NT2/D1 (cell line): ENCODE results near the gene TMEM50A.
"Not testable (repeated sequence)": the region's sequence is repeated elsewhere in the genome, so short reads cannot be mapped to it uniquely, and the experiment has no call there.

Source experiments
- DNase-seq: peaks from one replicate; pipeline ENCODE4 v3.0.0-alpha.2; 2011; ENCODE audit warnings: low read depth, low spot score
- H3K27me3 ChIP-seq: 2 replicates; pipeline ENCODE4 v1.6.0; 2011; ENCODE audit warnings: mild to moderate bottlenecking; ENCODE audit not compliant: insufficient read length, insufficient read depth
- H3K36me3 ChIP-seq: 2 replicates; pipeline ENCODE4 v1.6.1; 2011; ENCODE audit warnings: mild to moderate bottlenecking, low read length, mixed read lengths; ENCODE audit not compliant: insufficient read depth, insufficient read length
- H3K4me1 ChIP-seq: 2 replicates; pipeline ENCODE4 v1.5.1; 2011; ENCODE audit not compliant: insufficient read depth, insufficient read length
- H3K4me3 ChIP-seq: 2 replicates; pipeline ENCODE4 v1.5.1; 2011; ENCODE audit warnings: low read depth; ENCODE audit not compliant: insufficient read length
- H3K9ac ChIP-seq: 2 replicates; pipeline ENCODE4 v1.6.0; 2011; ENCODE audit warnings: low read depth; ENCODE audit not compliant: insufficient read length
- H3K9me3 ChIP-seq: 2 replicates; pipeline ENCODE4 v1.5.1; 2011; ENCODE audit warnings: mild to moderate bottlenecking, low read length; ENCODE audit not compliant: insufficient read depth
- SUZ12 ChIP-seq: IDR thresholded peaks from 2 replicates; pipeline ENCODE4 v1.6.1; 2011; ENCODE audit not compliant: insufficient read length, insufficient read depth; ENCODE audit errors: extremely low read depth
- YY1 ChIP-seq: IDR thresholded peaks from 2 replicates; pipeline ENCODE4 v1.6.1; 2011; ENCODE audit not compliant: insufficient read length, insufficient read depth
- ZNF274 ChIP-seq: IDR thresholded peaks from 2 replicates; pipeline ENCODE4 v1.6.1; 2011; ENCODE audit warnings: mild to moderate bottlenecking, low read depth, low read length

The TMEM50A gene

GRCh38 chr1:25338188-25338981 is at the start of gene TMEM50A:
TMEM50A (plus strand) TSS chr1:25338334; CDS start chr1:25340487, 2,153 bp downstream.
- DNase-seq, result peak; percentile 86
- no peaks in the 10 kb centered on the region for H3K27me3 ChIP-seq
- peak within 1 kb of the TSS; percentile 91 for H3K4me3 ChIP-seq
- H3K36me3 ChIP-seq, result peaks cover 26% of the 10 kb centered on the region
- no peaks in the 10 kb centered on the region for H3K4me1 ChIP-seq
- H3K9me3 ChIP-seq, result no peaks in the 10 kb centered on the region
- TF ChIP-seq YY1 (no peak), SUZ12 (no peak), ZNF274 (no peak)
- H3K9ac ChIP-seq, result peak within 1 kb of the TSS; percentile 98

- not testable (repeated sequence) for H3K4me3 ChIP-seq, H3K9me3 ChIP-seq, H3K27me3 ChIP-seq, H3K36me3 ChIP-seq, DNase-seq, H3K4me1 ChIP-seq, H3K9ac ChIP-seq
These were observed 49.5 kb upstream of the TMEM50A start for GRCh38 chr1:25288573-25289101.

DNA sequence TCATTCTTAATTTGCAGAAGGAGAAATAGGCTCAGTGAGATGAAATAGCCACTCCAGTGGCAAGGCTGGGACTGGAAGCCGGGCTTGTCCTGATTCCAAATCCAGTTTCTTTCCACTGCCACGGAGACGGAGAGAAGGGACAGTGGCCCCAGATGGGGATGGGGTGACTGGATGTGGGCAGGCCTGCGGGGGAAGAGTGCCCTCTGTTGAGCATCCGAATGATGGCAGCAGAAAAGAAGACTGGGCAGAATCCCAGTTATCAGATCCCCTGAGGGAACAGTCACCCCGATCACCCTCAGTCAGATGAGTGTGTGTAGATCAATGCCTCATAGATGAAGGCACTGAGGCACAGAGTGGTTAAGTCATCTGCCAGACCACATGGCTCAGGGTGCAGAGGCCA is 48.1 kb upstream of the TMEM50A start:
- H3K9ac ChIP-seq, H3K4me3 ChIP-seq, H3K4me1 ChIP-seq, H3K27me3 ChIP-seq, H3K36me3 ChIP-seq, H3K9me3 ChIP-seq, DNase-seq: not testable (repeated sequence)

- H3K4me1 ChIP-seq, H3K36me3 ChIP-seq, H3K9me3 ChIP-seq, H3K4me3 ChIP-seq, DNase-seq, H3K9ac ChIP-seq, H3K27me3 ChIP-seq: not testable (repeated sequence)
These were observed 44.7 kb upstream of the TMEM50A start for GRCh38 chr1:25293426-25293825.

GRCh38 chr1:25294889-25295826 is 43.0 kb upstream of the TMEM50A start:
- H3K27me3 ChIP-seq, H3K9me3 ChIP-seq, DNase-seq, H3K36me3 ChIP-seq, H3K4me1 ChIP-seq, H3K9ac ChIP-seq, H3K4me3 ChIP-seq: not testable (repeated sequence)

- not testable (repeated sequence) for H3K9ac ChIP-seq, H3K36me3 ChIP-seq, H3K4me3 ChIP-seq, H3K27me3 ChIP-seq, H3K9me3 ChIP-seq, DNase-seq, H3K4me1 ChIP-seq
These were observed 41.6 kb upstream of the TMEM50A start for GRCh38 chr1:25296501-25296900.

DNA sequence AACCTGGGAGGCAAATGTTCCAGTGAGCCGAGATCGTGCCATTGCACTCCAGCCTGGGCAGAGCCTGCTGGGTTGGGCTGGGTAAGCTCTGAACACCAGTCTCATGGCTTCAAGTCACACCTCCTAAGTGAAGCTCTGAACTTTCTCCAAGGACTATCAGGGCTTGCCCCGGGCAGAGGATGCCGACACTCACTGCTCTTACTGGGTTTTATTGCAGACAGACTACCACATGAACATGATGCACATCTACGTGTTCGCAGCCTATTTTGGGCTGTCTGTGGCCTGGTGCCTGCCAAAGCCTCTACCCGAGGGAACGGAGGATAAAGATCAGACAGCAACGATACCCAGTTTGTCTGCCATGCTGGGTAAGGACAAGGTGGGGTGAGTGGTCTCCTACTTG is 37.4 kb upstream of the TMEM50A start:
- not testable (repeated sequence) for DNase-seq, H3K9ac ChIP-seq, H3K27me3 ChIP-seq, H3K4me1 ChIP-seq, H3K9me3 ChIP-seq, H3K36me3 ChIP-seq, H3K4me3 ChIP-seq

GRCh38 chr1:25302330-25302729 is 35.8 kb upstream of the TMEM50A start:
- H3K9me3 ChIP-seq, H3K4me1 ChIP-seq, H3K4me3 ChIP-seq, DNase-seq, H3K27me3 ChIP-seq, H3K9ac ChIP-seq: not testable (repeated sequence)
- peaks cover 11% of the 10 kb centered on the region for H3K36me3 ChIP-seq

DNA sequence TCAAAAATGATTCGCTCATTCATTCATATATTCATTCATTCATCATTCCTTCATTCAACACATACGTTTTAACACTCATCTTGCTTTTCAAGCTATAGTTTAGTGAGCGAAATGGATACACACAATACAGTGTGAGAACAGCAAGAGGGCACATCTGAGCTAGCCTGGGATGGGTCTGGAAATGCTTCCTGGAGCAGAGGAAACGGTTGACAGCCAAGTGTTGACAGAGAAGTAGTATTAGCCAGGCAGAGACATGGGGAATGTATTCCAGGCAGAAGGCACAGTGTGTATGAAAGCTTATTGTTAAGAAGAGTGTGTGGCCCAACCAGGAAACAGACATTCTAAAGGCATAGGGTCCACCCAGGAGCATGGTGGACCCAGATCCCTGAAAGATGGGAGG is 33.2 kb upstream of the TMEM50A start:
- not testable (repeated sequence) for DNase-seq, H3K4me1 ChIP-seq, H3K4me3 ChIP-seq, H3K9ac ChIP-seq, H3K9me3 ChIP-seq, H3K27me3 ChIP-seq
- peaks cover 11% of the 10 kb centered on the region for H3K36me3 ChIP-seq

GRCh38 chr1:25308168-25308567 is 30.0 kb upstream of the TMEM50A start:
- H3K4me3 ChIP-seq, H3K4me1 ChIP-seq, H3K36me3 ChIP-seq, DNase-seq, H3K9me3 ChIP-seq, H3K27me3 ChIP-seq, H3K9ac ChIP-seq: not testable (repeated sequence)

- not testable (repeated sequence) for H3K36me3 ChIP-seq, H3K9ac ChIP-seq, H3K4me1 ChIP-seq, H3K4me3 ChIP-seq, H3K27me3 ChIP-seq, DNase-seq
- peaks cover 11% of the 10 kb centered on the region; the same call in 1 of the 2 replicates for H3K9me3 ChIP-seq
These were observed 29.0 kb upstream of the TMEM50A start for GRCh38 chr1:25309085-25309484.
